SK-N-SH (cell line): ENCODE results near the gene PLAA. TPM values are rescaled to one million over a fixed set of nuclear protein-coding genes. Genes with fewer than 3 reads are reported as not detected.

Experiments
- CTCF ChIA-PET: fragments of 300-600, 350-600 bp; formaldehyde crosslinking; extraction: SDS; loops from one replicate; lab custom pipeline; 2021; lab: Yijun Ruan, JAX
- POLR2A ChIA-PET: fragments of 350-600 bp; sonication (Branson Sonifier 250); formaldehyde crosslinking; extraction: SDS; loops from one replicate; lab custom pipeline; 2020; ENCODE audit warnings: antibody characterized with exemption, inconsistent platforms; lab: Yijun Ruan, JAX
- DNase-seq: peaks from one replicate; pipeline ENCODE4 v3.0.0; 2012
- H2AFZ ChIP-seq: fragments of 200-600 bp; sonication (generic); 2 replicates; pipeline ENCODE4 v1.8.1; 2016; ENCODE audit warnings: antibody characterized with exemption, mild to moderate bottlenecking, low read depth
- H3F3A ChIP-seq: fragments of 200-600 bp; sonication (generic); replicated peaks from 2 replicates; pipeline ENCODE3; 2016; ENCODE audit warnings: antibody characterized with exemption, mild to moderate bottlenecking; ENCODE audit not compliant: insufficient read depth
- H3K27ac ChIP-seq, 2 experiments: fragments of 200-500 bp in 1 of 2; fragments of 200-600 bp in 1 of 2; sonication (Bioruptor generic) in 1 of 2; sonication (generic), shearing (Covaris generic) in 1 of 2; 2 replicates each; pipeline versions ENCODE4 v1.5.1 to v1.6.1; 2014 to 2016; ENCODE audit warnings: low read depth in 2 of 2, inconsistent platforms in 1 of 2, low read length in 1 of 2, mild to moderate bottlenecking in 1 of 2, mixed read lengths in 1 of 2
- H3K27me3 ChIP-seq: fragments of 200-600 bp; sonication (generic), shearing (Covaris generic); 2 replicates; pipeline ENCODE4 v1.6.1; 2016; ENCODE audit warnings: mixed run types; ENCODE audit not compliant: insufficient read depth
- H3K36me3 ChIP-seq, 2 experiments: fragments of 200-500 bp in 1 of 2; fragments of 200-600 bp in 1 of 2; sonication (Bioruptor generic) in 1 of 2; sonication (generic) in 1 of 2; replicated peaks in 1 of 2; 2 replicates each; pipeline versions ENCODE3 to v1.5.1; 2014 to 2016; ENCODE audit warnings: low read length in 1 of 2, mild to moderate bottlenecking in 1 of 2; ENCODE audit not compliant: insufficient read depth in 2 of 2, control insufficient read depth in 1 of 2
- H3K4me1 ChIP-seq, 2 experiments: fragments of 200-500 bp in 1 of 2; fragments of 200-600 bp in 1 of 2; sonication (Bioruptor generic) in 1 of 2; sonication (generic), shearing (Covaris generic) in 1 of 2; 2 replicates each; pipeline versions ENCODE4 v1.5.1 to v1.6.1; 2014 to 2016; ENCODE audit warnings: low read depth in 1 of 2, low read length in 1 of 2, mixed run types in 1 of 2; ENCODE audit not compliant: insufficient read depth in 2 of 2, control insufficient read depth in 1 of 2
- H3K4me2 ChIP-seq: fragments of 200-600 bp; sonication (generic), shearing (Covaris generic); 2 replicates; pipeline ENCODE4 v1.6.1; 2017; ENCODE audit warnings: mixed run types
- H3K4me3 ChIP-seq, 2 experiments: fragments of 200-500 bp in 1 of 2; fragments of 200-600 bp in 1 of 2; sonication (Bioruptor generic) in 1 of 2; sonication (generic), shearing (Covaris generic) in 1 of 2; 2 replicates each; pipeline versions ENCODE4 v1.5.1 to v1.8.1; 2014 to 2016; ENCODE audit warnings: low read depth in 2 of 2, inconsistent platforms in 1 of 2, low read length in 1 of 2, mild to moderate bottlenecking in 1 of 2, mixed read lengths in 1 of 2, moderate library complexity in 1 of 2
- H3K79me2 ChIP-seq: fragments of 200-600 bp; sonication (generic); 2 replicates; pipeline ENCODE4 v1.8.1; 2017; ENCODE audit warnings: mild to moderate bottlenecking; ENCODE audit not compliant: insufficient read depth
- H3K9ac ChIP-seq: fragments of 200-600 bp; sonication (generic); 2 replicates; pipeline ENCODE4 v1.6.1; 2017; ENCODE audit warnings: mixed run types
- H3K9me2 ChIP-seq: fragments of 200-600 bp; sonication (generic); 2 replicates; pipeline ENCODE4 v1.6.1; 2017; ENCODE audit warnings: mixed run types
- H3K9me3 ChIP-seq: fragments of 200-600 bp; sonication (generic); 2 replicates; pipeline ENCODE4 v1.6.1; 2017; ENCODE audit warnings: mixed run types, mild to moderate bottlenecking, moderate library complexity
- H4K20me1 ChIP-seq: fragments of 200-600 bp; sonication (generic); 2 replicates; pipeline ENCODE4 v1.6.1; 2017; ENCODE audit warnings: mild to moderate bottlenecking, mixed run types; ENCODE audit not compliant: insufficient read depth
- CTCF ChIP-seq: fragments of 200-600 bp; sonication (generic); IDR thresholded peaks from 2 replicates; pipeline ENCODE4 v1.6.1; 2017; ENCODE audit warnings: antibody characterized with exemption, mild to moderate bottlenecking, moderate library complexity
- EZH2phosphoT487 ChIP-seq: fragments of 200-600 bp; sonication (generic); IDR thresholded peaks from 2 replicates; pipeline ENCODE4 v1.6.1; 2017; ENCODE audit warnings: low read depth, mixed run types, mild to moderate bottlenecking, antibody characterized with exemption, moderate library complexity, borderline replicate concordance
- FOSL2 ChIP-seq: IDR thresholded peaks from 2 replicates; pipeline ENCODE4 v1.4.0; 2012; ENCODE audit warnings: low read depth, mild to moderate bottlenecking, moderate library complexity, borderline replicate concordance
- FOXM1 ChIP-seq: IDR thresholded peaks from 2 replicates; pipeline ENCODE4 v1.4.0; 2012; ENCODE audit warnings: low read depth, mild to moderate bottlenecking
- JUND ChIP-seq: IDR thresholded peaks from 2 replicates; pipeline ENCODE4 v1.4.0; 2012
- MAX ChIP-seq: IDR thresholded peaks from 2 replicates; pipeline ENCODE4 v1.4.0; 2012; ENCODE audit warnings: low read depth
- POLR2AphosphoS5 ChIP-seq: IDR thresholded peaks from 2 replicates; pipeline ENCODE4 v1.6.1; 2012; ENCODE audit warnings: low read depth, low read length
- RAD21 ChIP-seq: IDR thresholded peaks from 2 replicates; pipeline ENCODE4 v1.6.1; 2012; ENCODE audit warnings: mild to moderate bottlenecking, low read length
- RXRA ChIP-seq: IDR thresholded peaks from 2 replicates; pipeline ENCODE4 v1.4.0; 2012; ENCODE audit warnings: low read depth, mild to moderate bottlenecking, borderline replicate concordance
- SIN3A ChIP-seq: IDR thresholded peaks from 2 replicates; pipeline ENCODE4 v1.6.1; 2012; ENCODE audit warnings: low read depth, mild to moderate bottlenecking, low read length, moderate library complexity, borderline replicate concordance
- SMC3 ChIP-seq: IDR thresholded peaks from 2 replicates; pipeline ENCODE4 v1.6.1; 2012; ENCODE audit warnings: low read depth, low read length, improper control_type of control experiment
- ZBTB33 ChIP-seq: IDR thresholded peaks from 2 replicates; pipeline ENCODE4 v1.4.0; 2012; ENCODE audit warnings: low read depth, borderline replicate concordance
- WGBS: methylation state at CpG from one replicate; pipeline ENCODE4 v1.1.6; 2017; ENCODE audit warnings: low lambda C conversion rate; 5-methylcytosine and 5-hydroxymethylcytosine counted together
- polyA plus RNA-seq, 3 experiments: library from polyadenylated mRNA; depleted of rRNA; stranded (reverse); fragments of >200 nt; gene quantifications; 2 replicates each; pipeline ENCODE4 v1.2.3, GENCODE V29; 2012

PLAA gene
- polyA plus RNA-seq, 1 of the 3 experiments (the other 2 are of a cell fraction) = 14.0 TPM

GRCh38 chr9:26870292-26870691 is 76.8 kb downstream of the PLAA start:
- Histone ChIP-seq H3K4me1 (no peaks in the 10 kb centered on the region), H3K36me3 (peaks cover 23 to 32% of the 10 kb centered on the region in 2 experiments), H3K79me2 (no peaks in the 10 kb centered on the region; the same call in 1 of the 2 replicates), H4K20me1 (no peaks in the 10 kb centered on the region), H3K4me2 (no peak overlapping the region), H3K27ac (no peak overlapping the region), H3K27me3 (no peaks in the 10 kb centered on the region), H3K9ac (no peak overlapping the region)
- no peak for DNase-seq
- CTCF ChIA-PET = no interaction called here
- POLR2A ChIA-PET = no interaction called here
- TF ChIP-seq RXRA (no peak), JUND (no peak)
- TF ChIP-seq, all 33 proteins: peak for 0
- peaks cover 5% of the 10 kb centered on the region for H3F3A ChIP-seq
- 82% methylated on average over 8 of the region's 8 CpGs for WGBS
- no peaks in the 10 kb centered on the region for H3K9me3 ChIP-seq
- no peak overlapping the region for H2AFZ ChIP-seq
- no peak overlapping the region for H3K4me3 ChIP-seq
- H3K9me2 ChIP-seq = no peaks in the 10 kb centered on the region; the same call in 1 of the 2 replicates

- Histone ChIP-seq H3F3A (peaks cover 3% of the 10 kb centered on the region), H3K4me3 (no peak overlapping the region), H3K36me3 (peaks cover 33 to 40% of the 10 kb centered on the region in 2 experiments), H2AFZ (no peak overlapping the region), H3K9ac (no peak overlapping the region), H3K27me3 (no peaks in the 10 kb centered on the region), H3K9me3 (no peaks in the 10 kb centered on the region), H3K4me2 (no peak overlapping the region), H3K79me2 (no peaks in the 10 kb centered on the region), H4K20me1 (no peaks in the 10 kb centered on the region), H3K9me2 (no peaks in the 10 kb centered on the region), H3K27ac (no peak overlapping the region), H3K4me1 (no peaks in the 10 kb centered on the region; a peak in 1 of 4 replicates)
- ChIA-PET POLR2A (no interaction called here), CTCF (interaction anchor here (1.0 kb wide), 1 partner anchor 12 kb away, joined by 3 read pairs; no protein-coding TSS in a partner anchor)
- TF ChIP-seq FOSL2 (no peak), CTCF (peak; percentile 61), POLR2AphosphoS5 (no peak), RAD21 (peak; percentile 59)
- peak; percentile 6 for DNase-seq
- WGBS = 59% methylated on average over 1 of the region's 1 CpG
Observed at GRCh38 chr9:26863074-26863473, 84.0 kb downstream of the PLAA start.

- Histone ChIP-seq H2AFZ (no peak overlapping the region), H3F3A (no peaks in the 10 kb centered on the region), H3K36me3 (peaks cover 47 to 68% of the 10 kb centered on the region in 2 experiments), H3K27me3 (no peaks in the 10 kb centered on the region), H3K9me2 (no peaks in the 10 kb centered on the region), H3K27ac (no peak overlapping the region), H3K4me3 (no peak overlapping the region; a peak in 1 of 4 replicates), H3K9me3 (no peaks in the 10 kb centered on the region; the same call in 1 of the 2 replicates), H4K20me1 (no peaks in the 10 kb centered on the region), H3K9ac (no peak overlapping the region), H3K4me1 (no peaks in the 10 kb centered on the region; a peak in 1 of 4 replicates), H3K4me2 (no peak overlapping the region), H3K79me2 (no peaks in the 10 kb centered on the region)
- ChIA-PET CTCF (interaction anchor here (0.6 to 2.2 kb wide), 9 partner anchors 12 to 1118 kb away, joined by 3 to 8 read pairs (median 3); no protein-coding TSS in a partner anchor), POLR2A (no interaction called here)
- 86% methylated on average over 1 of the region's 1 CpG for WGBS
- peak; percentile 30 for DNase-seq
- TF ChIP-seq CTCF (peak; percentile 58), FOXM1 (no peak), SMC3 (peak; percentile 27; the same call in 1 of the 2 replicates), FOSL2 (no peak), ZBTB33 (no peak), RAD21 (peak; percentile 60), MAX (no peak), EZH2phosphoT487 (no peak), SIN3A (no peak)
Observed at GRCh38 chr9:26856413-26857032, 90.5 kb downstream of the PLAA start.
